Body of pancreas (tissue), 4 donors: Measurements from ENCODE around the gene TOMM7. TPM values are rescaled to one million over a fixed set of nuclear protein-coding genes. Genes with fewer than 3 reads are reported as not detected.
A peak's percentile ranks its signal among the peaks of the same experiment; 100 is the strongest.

Source experiments
- ATAC-seq: fragments of 150-250 bp; one replicate; pipeline ENCODE4 v1.9.1; 2016
- DNase-seq, 4 donors: peaks; one replicate each; pipeline ENCODE4 v3.0.0-alpha.2; 2019
- H3K27ac ChIP-seq, 4 donors: fragments of 200-600 bp; sonication (generic); 1 replicate in 3 of 4; 2 replicates in 1 of 4; pipeline versions ENCODE4 v1.5.1 to v1.6.1; 2016 to 2019; ENCODE audit warnings: mild to moderate bottlenecking in 1 of 4, mixed read lengths in 1 of 4, moderate library complexity in 1 of 4
- H3K27me3 ChIP-seq, 2 donors: fragments of 200-600 bp; sonication (generic); one replicate each; pipeline ENCODE4 v1.6.0; 2016; ENCODE audit warnings: mild to moderate bottlenecking in 1 of 2
- H3K36me3 ChIP-seq, 2 donors: fragments of 200-600 bp; sonication (generic); replicated peaks in 1 of 2; 2 replicates each; pipeline ENCODE4 v1.5.1; 2016; ENCODE audit warnings: low read depth in 2 of 2; ENCODE audit not compliant: insufficient read depth in 1 of 2
- H3K4me1 ChIP-seq: fragments of 200-600 bp; sonication (generic); one replicate; pipeline ENCODE4 v1.6.0; 2016
- H3K4me3 ChIP-seq, 2 donors: fragments of 200-600 bp; sonication (generic); 1 replicate in 1 of 2; 2 replicates in 1 of 2; pipeline ENCODE4 v1.5.1; 2016 to 2019
- H3K9me3 ChIP-seq, 3 donors: fragments of 200-600 bp; sonication (generic); 1 replicate in 2 of 3; 2 replicates in 1 of 3; pipeline ENCODE4 v1.5.1; 2016
- CTCF ChIP-seq, 7 experiments: fragments of 450-650 bp in 4 of 7; fragments of 200-600 bp in 3 of 7; sonication (generic) in 3 of 7; IDR thresholded peaks; one replicate each; pipeline ENCODE4 v1.5.1; 2016 to 2019; ENCODE audit warnings: antibody characterized with exemption in 7 of 7
- POLR2A ChIP-seq, 3 donors: fragments of 450-650 bp; IDR thresholded peaks; one replicate each; pipeline ENCODE4 v1.6.1; 2016; ENCODE audit warnings: antibody characterized with exemption in 3 of 3, mild to moderate bottlenecking in 2 of 3
- WGBS, 2 donors: methylation state at CpG; one replicate each; pipeline ENCODE4 v1.1.5; 2017; 5-methylcytosine and 5-hydroxymethylcytosine counted together
- intact Hi-C: fragments of 100-400 bp; cut with DNase I; formaldehyde crosslinking; loops from one replicate; pipeline ENCODE4 v1.15.1; 2023
- total RNA-seq, 2 donors: library from RNA; depleted of rRNA; stranded (reverse); fragments of >200 nt; gene quantifications; one replicate each; pipeline ENCODE4 v1.1.0, GENCODE V29; 2016

The TOMM7 gene
- 100 to 1,000 TPM in 1 of 2 donors, 10 to 100 TPM in 1; 77.8 to 103 TPM for total RNA-seq

DNA sequence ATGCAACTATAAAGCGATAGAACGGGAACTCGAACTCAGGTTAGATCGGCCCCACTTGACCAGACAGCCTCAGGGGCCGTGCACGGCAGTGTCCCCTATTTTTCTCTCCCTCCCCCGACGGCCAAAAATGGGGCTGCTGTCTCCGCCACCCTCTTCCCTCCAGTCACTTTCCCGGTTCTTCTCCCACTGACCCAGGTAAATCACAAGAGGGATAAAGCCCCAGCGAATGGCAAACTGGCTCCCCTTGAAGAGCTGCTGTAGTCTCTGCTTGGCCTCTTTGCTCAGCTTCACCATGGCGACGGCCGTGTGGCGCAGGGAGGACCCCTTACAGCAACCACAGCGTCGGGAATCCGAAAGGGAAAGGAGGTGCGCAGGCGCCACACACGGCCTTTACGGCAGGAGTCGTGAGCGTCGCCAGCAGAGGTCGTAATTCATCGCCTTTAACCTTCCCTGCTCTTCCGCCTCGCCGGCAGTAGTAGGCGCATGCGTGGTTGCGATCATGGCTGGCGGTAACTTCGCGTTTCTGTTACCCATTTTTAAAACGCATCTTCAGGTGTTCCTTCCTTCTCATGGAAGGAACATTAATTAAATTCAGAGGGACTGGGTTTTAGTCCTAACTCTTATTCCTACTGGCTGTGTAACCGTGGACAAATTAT, at the start of gene TOMM7:
Gene TOMM7, minus strand, starts transcription at position 364 of the 656 bp plus-strand sequence. Its CDS starts 70 bp downstream, at position 294.
- intact Hi-C loops: no loop called here
- WGBS, 2 donors: 0% methylated on average over 30 to 38 of the region's 38 CpGs
- DNase-seq (peak; percentile 92 to 94 (median 93)), ATAC-seq (peak; percentile 99)
- Histone ChIP-seq H3K9me3 (no peaks in the 10 kb centered on the region), H3K4me3 (peak within 1 kb of the TSS; percentile 36 to 93), H3K27ac (peak within 1 kb of the TSS; percentile 56 to 85 (median 74)), H3K36me3 (no peaks in the 10 kb centered on the region), H3K4me1 (peaks cover 35% of the 10 kb centered on the region), H3K27me3 (no peaks in the 10 kb centered on the region)
- TF ChIP-seq POLR2A (IDR thresholded peaks at IDR 0.05) (peak in 2 of 3 donors; percentile 83 to 84), CTCF (IDR thresholded peaks at IDR 0.05) (peak; percentile 20 to 77 (median 41))

- intact Hi-C loops: no loop called here
- WGBS, 2 donors: 58 to 67% methylated on average over 7 of the region's 7 CpGs
- no peak overlapping the region for H3K4me3 ChIP-seq
- no peaks in the 10 kb centered on the region for H3K9me3 ChIP-seq
- no peak overlapping the region for H3K27ac ChIP-seq
- no peaks in the 10 kb centered on the region for H3K4me1 ChIP-seq
- peak; percentile 15 for ATAC-seq
- no peaks in the 10 kb centered on the region for H3K27me3 ChIP-seq
- TF ChIP-seq CTCF (IDR thresholded peaks at IDR 0.05) (no peak), POLR2A (IDR thresholded peaks at IDR 0.05) (no peak)
- H3K36me3 ChIP-seq: no peaks in the 10 kb centered on the region
- DNase-seq: no peak
These were observed 49.6 kb upstream of the TOMM7 start for GRCh38 chr7:22872096-22872807.

DNA sequence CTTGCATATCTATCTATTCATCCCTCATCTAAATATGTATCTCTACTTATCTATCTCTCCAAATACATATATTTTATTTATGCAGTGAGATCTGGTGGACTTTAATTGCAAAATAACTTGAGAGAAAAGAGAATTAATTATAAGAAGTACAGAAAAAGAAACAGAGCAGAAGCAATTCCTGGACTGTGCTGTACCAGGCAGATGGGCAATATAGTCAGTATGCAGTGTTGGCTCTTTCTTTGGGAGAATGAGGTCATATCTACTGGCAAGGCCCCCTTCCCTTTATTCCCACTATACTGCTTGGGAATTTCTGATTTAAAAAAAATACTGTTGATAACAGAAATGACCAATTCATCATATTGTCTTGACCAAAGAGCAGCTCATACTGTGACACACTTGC, 49.0 kb upstream of the TOMM7 start:
- Histone ChIP-seq H3K36me3 (no peaks in the 10 kb centered on the region), H3K9me3 (no peaks in the 10 kb centered on the region), H3K27me3 (no peaks in the 10 kb centered on the region), H3K4me1 (no peaks in the 10 kb centered on the region), H3K4me3 (no peak overlapping the region), H3K27ac (no peak overlapping the region)
- TF ChIP-seq CTCF (IDR thresholded peaks at IDR 0.05) (no peak), POLR2A (IDR thresholded peaks at IDR 0.05) (no peak)
- ATAC-seq (no peak), DNase-seq (no peak)
- intact Hi-C loops: no loop called here

- no peak for DNase-seq
- H3K4me3 ChIP-seq: no peak overlapping the region
- H3K27ac ChIP-seq: no peak overlapping the region
- H3K9me3 ChIP-seq: no peaks in the 10 kb centered on the region
- TF ChIP-seq POLR2A (IDR thresholded peaks at IDR 0.05) (no peak), CTCF (IDR thresholded peaks at IDR 0.05) (no peak)
- intact Hi-C loops: no loop called here
- no peaks in the 10 kb centered on the region for H3K36me3 ChIP-seq
- H3K4me1 ChIP-seq: no peaks in the 10 kb centered on the region
- 85 to 100% methylated on average over 1 of the region's 1 CpG for WGBS, 2 donors
- H3K27me3 ChIP-seq: no peaks in the 10 kb centered on the region
- no peak for ATAC-seq
These were observed 45.9 kb upstream of the TOMM7 start for GRCh38 chr7:22868509-22868908.
